Uterus (tissue), 4 donors: ENCODE data around the gene IPPK. TPM values are rescaled to one million over a fixed set of nuclear protein-coding genes. Genes with fewer than 3 reads are reported as not detected.

ENCODE experiments used
- DNase-seq, 2 donors: peaks; one replicate each; pipeline ENCODE4 v3.0.0-alpha.2; 2019 to 2020
- H3K27ac ChIP-seq, 2 donors: fragments of 200-600 bp; sonication (generic); 1 replicate in 1 of 2; 2 replicates in 1 of 2; pipeline ENCODE4 v1.5.1; 2016 to 2018
- H3K27me3 ChIP-seq, 2 donors: fragments of 200-600 bp; sonication (generic); one replicate each; pipeline ENCODE4 v1.5.1; 2018 to 2019; ENCODE audit warnings: control low read depth in 1 of 2
- H3K36me3 ChIP-seq, 2 donors: fragments of 200-600 bp; sonication (generic); one replicate each; pipeline ENCODE4 v1.5.1; 2019; ENCODE audit warnings: control low read depth in 1 of 2
- H3K4me1 ChIP-seq, 2 donors: fragments of 200-600 bp; sonication (generic); one replicate each; pipeline ENCODE4 v1.5.1; 2018 to 2019; ENCODE audit warnings: control low read depth in 1 of 2
- H3K4me3 ChIP-seq, 2 donors: fragments of 200-600 bp; sonication (generic); 1 replicate in 1 of 2; 2 replicates in 1 of 2; pipeline ENCODE4 v1.5.1; 2018 to 2019; ENCODE audit warnings: mild to moderate bottlenecking in 1 of 2
- H3K9me3 ChIP-seq, 2 donors: fragments of 200-600 bp; sonication (generic); one replicate each; pipeline ENCODE4 v1.5.1; 2019; ENCODE audit warnings: control low read depth in 1 of 2
- POLR2A ChIP-seq, 2 donors: fragments of 450-650 bp; IDR thresholded peaks; one replicate each; pipeline ENCODE4 v1.6.1; 2016; ENCODE audit warnings: antibody characterized with exemption in 2 of 2, mild to moderate bottlenecking in 1 of 2, moderate library complexity in 1 of 2
- intact Hi-C: fragments of 100-400 bp; cut with DNase I; formaldehyde crosslinking; loops from one replicate; pipeline ENCODE4 v1.15.1; 2023; ENCODE audit warnings: low total_unique reads
- total RNA-seq, 4 donors: library from RNA; depleted of rRNA in 3 of 4; stranded (reverse); fragments of >200 nt in 3 of 4; gene quantifications; one replicate each; pipeline versions ENCODE4 v1.1.0 to v1.2.4, GENCODE V29; 2014 to 2023
- TF ChIP-seq, protein P1 (sequence below), 4 experiments: fragments of 200-600 bp in 2 of 4; fragments of 450-650 bp in 2 of 4; sonication (generic) in 2 of 4; IDR thresholded peaks; one replicate each; pipeline ENCODE4 v1.5.1; 2016 to 2019; ENCODE audit warnings: antibody characterized with exemption in 4 of 4, mild to moderate bottlenecking in 2 of 4, moderate library complexity in 1 of 4
- donor health status: DM: yes; HTN: yes; CAD: no.

Gene IPPK
- total RNA-seq, 4 donors from 2014 or later, result 5.9 to 13.1 (median 8.5) TPM

- H3K4me3 ChIP-seq, result no peak overlapping the region
- H3K4me1 ChIP-seq, result peaks cover 0 to 6% of the 10 kb centered on the region in 2 donors
- no peaks in the 10 kb centered on the region for H3K27me3 ChIP-seq
- H3K9me3 ChIP-seq, result no peaks in the 10 kb centered on the region
- H3K36me3 ChIP-seq, result no peaks in the 10 kb centered on the region
- H3K27ac ChIP-seq, result no peak overlapping the region
- DNase-seq, result no peak
- TF ChIP-seq, protein P1, sequence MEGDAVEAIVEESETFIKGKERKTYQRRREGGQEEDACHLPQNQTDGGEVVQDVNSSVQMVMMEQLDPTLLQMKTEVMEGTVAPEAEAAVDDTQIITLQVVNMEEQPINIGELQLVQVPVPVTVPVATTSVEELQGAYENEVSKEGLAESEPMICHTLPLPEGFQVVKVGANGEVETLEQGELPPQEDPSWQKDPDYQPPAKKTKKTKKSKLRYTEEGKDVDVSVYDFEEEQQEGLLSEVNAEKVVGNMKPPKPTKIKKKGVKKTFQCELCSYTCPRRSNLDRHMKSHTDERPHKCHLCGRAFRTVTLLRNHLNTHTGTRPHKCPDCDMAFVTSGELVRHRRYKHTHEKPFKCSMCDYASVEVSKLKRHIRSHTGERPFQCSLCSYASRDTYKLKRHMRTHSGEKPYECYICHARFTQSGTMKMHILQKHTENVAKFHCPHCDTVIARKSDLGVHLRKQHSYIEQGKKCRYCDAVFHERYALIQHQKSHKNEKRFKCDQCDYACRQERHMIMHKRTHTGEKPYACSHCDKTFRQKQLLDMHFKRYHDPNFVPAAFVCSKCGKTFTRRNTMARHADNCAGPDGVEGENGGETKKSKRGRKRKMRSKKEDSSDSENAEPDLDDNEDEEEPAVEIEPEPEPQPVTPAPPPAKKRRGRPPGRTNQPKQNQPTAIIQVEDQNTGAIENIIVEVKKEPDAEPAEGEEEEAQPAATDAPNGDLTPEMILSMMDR (IDR thresholded peaks at IDR 0.05), result no peak
- no peak for TF ChIP-seq POLR2A (IDR thresholded peaks at IDR 0.05)
- intact Hi-C loops, result no loop called here
These were observed 4.1 kb downstream of the IPPK start for GRCh38 chr9:92665836-92666235.

DNA sequence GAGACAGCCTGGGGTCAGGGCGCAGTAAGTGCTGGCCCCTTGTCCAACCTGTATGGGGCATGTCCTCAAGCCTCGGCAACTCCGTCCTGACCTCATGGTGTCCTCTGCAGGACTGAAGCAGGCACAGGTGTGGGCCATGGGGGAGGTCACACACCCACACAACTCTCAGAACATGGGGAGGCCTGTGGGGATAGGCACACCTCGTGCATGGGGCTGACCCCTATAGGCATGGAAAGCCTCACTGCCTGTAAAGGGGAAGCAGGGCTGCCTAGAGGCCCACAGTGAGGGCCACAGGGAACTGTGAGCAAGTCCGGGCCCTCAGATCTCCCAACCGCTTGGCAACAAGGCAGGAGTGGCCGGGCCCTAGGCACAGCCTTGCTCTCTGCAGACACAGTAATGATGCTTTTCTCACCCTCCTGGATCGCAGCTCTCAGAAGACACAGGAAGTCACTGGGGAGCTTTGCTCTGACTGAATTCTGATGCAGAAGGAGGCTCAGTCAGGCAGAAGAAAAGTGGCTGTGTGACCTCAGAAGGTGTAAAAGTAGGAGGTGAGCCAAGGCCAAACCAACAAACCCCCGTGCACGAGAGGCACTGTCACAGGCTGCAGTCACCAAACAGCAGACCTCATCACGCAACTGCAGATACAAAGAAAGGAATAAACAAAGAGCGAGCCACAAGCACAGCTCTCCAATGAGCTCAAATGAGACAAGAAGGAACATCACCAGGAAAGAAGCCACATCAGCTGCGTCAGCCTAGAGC lies 5.4 kb downstream of the IPPK start:
- H3K9me3 ChIP-seq, result no peaks in the 10 kb centered on the region
- H3K27ac ChIP-seq, result no peak overlapping the region
- TF ChIP-seq, protein P1 (IDR thresholded peaks at IDR 0.05), result no peak
- TF ChIP-seq POLR2A (IDR thresholded peaks at IDR 0.05), result no peak
- peaks cover 0 to 6% of the 10 kb centered on the region in 2 donors for H3K4me1 ChIP-seq
- H3K4me3 ChIP-seq, result no peak overlapping the region
- H3K36me3 ChIP-seq, result no peaks in the 10 kb centered on the region
- DNase-seq, result no peak
- intact Hi-C loops, result no loop called here
- H3K27me3 ChIP-seq, result no peaks in the 10 kb centered on the region

DNA sequence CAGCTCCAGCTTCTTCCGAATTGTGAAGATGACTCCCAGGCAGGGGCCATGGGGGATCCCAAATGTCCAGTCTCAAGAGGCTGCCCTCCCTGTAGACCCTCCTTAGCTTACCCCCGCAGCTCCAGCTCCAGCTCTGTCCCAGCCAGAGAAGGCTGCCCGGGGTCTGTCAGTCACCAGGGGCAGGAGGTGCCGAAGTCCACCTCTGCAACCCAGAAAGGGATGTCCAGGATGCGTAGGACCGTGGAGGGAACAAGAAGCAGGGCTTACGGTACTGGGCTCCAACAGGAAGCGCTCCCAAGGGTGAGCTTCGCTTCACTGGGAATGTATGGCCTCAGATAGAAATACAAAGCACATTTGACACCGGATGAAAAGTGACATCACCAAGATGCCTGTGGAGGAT lies 6.0 kb downstream of the IPPK start:
- no peaks in the 10 kb centered on the region for H3K27me3 ChIP-seq

DNA sequence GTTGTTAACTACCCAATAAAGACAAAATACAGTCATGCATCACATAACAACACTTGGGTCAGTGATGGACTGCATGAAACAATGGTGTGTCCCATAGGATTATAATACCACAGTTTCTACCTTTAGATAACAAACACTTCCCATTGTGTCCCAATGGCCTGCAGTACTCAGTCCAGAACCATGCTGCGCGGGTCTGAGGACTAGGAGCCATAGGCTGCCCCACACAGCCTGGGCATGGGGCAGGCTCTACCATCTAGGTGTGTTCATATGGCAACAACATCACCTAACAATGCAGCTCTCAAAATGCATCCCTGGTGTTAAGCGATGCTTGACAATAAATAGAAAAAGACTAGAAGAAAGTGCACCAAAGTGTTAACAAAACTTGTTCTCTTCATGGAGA lies 6.8 kb downstream of the IPPK start:
- no peaks in the 10 kb centered on the region for H3K36me3 ChIP-seq
- H3K4me3 ChIP-seq, result no peak overlapping the region
- no peak overlapping the region for H3K27ac ChIP-seq
- H3K27me3 ChIP-seq, result no peaks in the 10 kb centered on the region
- DNase-seq, result no peak
- no peaks in the 10 kb centered on the region for H3K9me3 ChIP-seq
- intact Hi-C loops, result no loop called here
- no peak for TF ChIP-seq POLR2A (IDR thresholded peaks at IDR 0.05)
- TF ChIP-seq, protein P1 (IDR thresholded peaks at IDR 0.05), result no peak
- H3K4me1 ChIP-seq, result no peaks in the 10 kb centered on the region

More for the DNA sequence above, 6.0 kb downstream of the IPPK start:
- Histone ChIP-seq H3K36me3 (no peaks in the 10 kb centered on the region), H3K4me1 (peaks cover 0 to 4% of the 10 kb centered on the region in 2 donors), H3K9me3 (no peaks in the 10 kb centered on the region), H3K27ac (no peak overlapping the region), H3K4me3 (no peak overlapping the region)
- TF ChIP-seq POLR2A (IDR thresholded peaks at IDR 0.05), result no peak
- TF ChIP-seq, protein P1 (IDR thresholded peaks at IDR 0.05), result no peak
- intact Hi-C loops, result no loop called here
- no peak for DNase-seq

DNA sequence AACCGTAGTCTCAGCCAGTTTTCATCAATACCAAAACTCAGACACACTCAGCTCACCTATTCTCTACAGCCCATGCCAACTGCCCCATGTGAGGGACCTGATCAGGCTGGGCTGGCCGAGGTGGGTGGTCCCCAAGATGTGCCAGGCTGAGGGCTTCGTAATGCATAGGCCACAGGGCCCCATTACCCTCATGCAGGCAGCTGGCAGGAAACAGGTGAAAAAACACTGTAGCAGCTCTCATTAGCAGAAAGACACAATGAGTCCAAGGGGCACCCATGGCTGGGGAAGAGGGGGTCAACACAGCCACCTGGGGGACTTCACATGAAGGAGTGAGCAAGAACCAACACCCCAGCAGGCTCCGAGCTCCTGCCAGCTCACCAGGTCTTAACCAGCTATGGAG lies 8.2 kb downstream of the IPPK start:
- H3K27me3 ChIP-seq, result no peaks in the 10 kb centered on the region
- no peak for DNase-seq
- intact Hi-C loops, result no loop called here
- no peaks in the 10 kb centered on the region for H3K4me1 ChIP-seq
- no peaks in the 10 kb centered on the region for H3K36me3 ChIP-seq
- H3K9me3 ChIP-seq, result no peaks in the 10 kb centered on the region
- H3K27ac ChIP-seq, result no peak overlapping the region
- H3K4me3 ChIP-seq, result no peak overlapping the region
- TF ChIP-seq, protein P1 (IDR thresholded peaks at IDR 0.05), result no peak
- TF ChIP-seq POLR2A (IDR thresholded peaks at IDR 0.05), result no peak
